ENCODE data around the gene IP6K1. TPM values are rescaled to one million over a fixed set of nuclear protein-coding genes. Genes with fewer than 3 reads are reported as not detected.
A peak's percentile ranks its signal among the peaks of the same experiment; 100 is the strongest.
"Not testable (repeated sequence)": the region's sequence is repeated elsewhere in the genome, so short reads cannot be mapped to it uniquely, and the experiment has no call there.

Gene IP6K1
- 27.1 and 30.2 TPM in 2 replicates for total RNA-seq
- polyA plus RNA-seq (2012) = 38.6 TPM

DNA sequence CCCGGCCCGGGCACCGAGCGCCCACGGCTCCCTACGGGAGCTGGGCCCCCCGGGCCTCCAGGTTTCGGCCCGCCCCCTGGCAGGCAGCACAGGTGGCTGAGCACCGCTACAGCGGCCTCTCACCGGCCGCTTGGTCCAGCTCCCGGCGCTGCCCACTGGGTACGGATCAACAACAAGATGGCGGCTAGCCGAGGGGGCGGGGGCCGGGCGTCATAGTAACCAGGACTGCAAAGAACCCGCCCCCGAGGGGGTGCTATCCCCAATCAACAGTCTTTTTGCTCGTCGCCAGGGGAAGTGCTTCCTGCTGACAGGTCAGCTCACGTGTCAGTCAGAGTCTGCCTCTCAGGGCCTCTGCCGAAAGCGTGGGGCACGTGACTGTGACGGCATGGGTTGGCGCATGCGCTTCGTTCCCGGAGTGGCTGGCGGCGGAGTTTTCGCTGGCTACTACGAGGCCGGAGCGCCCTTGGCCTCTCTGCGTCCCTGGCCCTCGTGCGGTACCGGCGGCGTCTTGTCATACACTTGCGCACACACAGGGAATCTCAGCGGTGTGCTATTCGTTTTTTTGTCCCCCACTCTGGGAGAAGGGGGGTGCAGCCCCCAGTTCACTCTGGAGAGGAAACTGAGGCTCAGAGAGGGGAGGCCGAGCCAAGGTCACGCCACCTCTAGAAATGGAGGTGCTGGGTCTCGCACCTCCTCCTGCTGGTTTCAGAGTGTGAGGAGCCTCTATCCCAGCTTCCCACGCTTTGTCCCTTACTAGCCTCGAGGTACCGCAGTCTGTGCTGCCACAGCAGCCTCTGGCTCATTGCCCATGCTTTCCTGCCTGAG, at the start of gene IP6K1:
Gene IP6K1 (minus strand): TSS at position 186 of the 825 bp plus-strand sequence. CDS start 38,502 bp downstream, outside the sequence.
- DNase-seq (ENCODE audit: low read depth) = peak; percentile 100

DNA sequence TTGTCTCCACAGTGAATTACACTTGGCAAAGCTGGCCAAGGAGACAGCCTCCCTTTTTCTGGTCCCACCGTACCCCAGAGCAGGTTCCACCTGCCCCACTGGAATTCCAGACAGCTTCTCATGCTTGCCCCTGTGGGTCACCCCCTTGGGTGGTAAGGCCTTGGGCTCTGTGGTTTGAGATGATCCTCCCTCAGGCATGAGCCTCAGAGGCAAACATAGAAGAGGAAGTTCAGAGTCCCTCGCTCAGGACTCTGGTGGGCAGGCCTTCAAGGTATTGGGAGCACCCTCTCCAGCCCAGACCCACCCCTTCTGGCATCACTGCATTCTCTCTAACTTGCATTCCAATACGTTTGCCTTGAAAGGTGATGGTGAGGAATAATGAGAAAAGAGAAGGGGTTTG, 45.0 kb upstream of the IP6K1 start:
- DNase-seq (ENCODE audit: low read depth) = no peak

DNA sequence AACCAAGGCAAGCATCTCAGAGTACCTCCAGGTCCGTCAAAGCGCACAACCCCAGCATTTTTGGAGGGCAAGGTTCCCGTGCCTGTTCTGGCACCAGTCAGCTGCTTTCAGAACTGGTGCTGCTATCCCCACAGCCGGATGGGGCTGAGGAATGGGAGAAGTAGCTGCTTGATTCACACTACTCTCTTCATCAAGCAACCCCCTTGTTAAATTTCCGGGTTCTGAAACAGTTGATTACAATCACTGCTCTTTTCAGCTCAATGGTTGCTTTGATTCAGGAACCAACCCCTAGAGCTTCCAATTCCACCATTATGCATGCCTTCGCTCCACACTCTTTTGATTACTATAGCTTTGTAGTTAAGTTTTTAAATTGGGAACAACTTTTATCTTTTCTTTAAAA, 39.7 kb upstream of the IP6K1 start:
- DNase-seq (ENCODE audit: low read depth) = no peak

DNA sequence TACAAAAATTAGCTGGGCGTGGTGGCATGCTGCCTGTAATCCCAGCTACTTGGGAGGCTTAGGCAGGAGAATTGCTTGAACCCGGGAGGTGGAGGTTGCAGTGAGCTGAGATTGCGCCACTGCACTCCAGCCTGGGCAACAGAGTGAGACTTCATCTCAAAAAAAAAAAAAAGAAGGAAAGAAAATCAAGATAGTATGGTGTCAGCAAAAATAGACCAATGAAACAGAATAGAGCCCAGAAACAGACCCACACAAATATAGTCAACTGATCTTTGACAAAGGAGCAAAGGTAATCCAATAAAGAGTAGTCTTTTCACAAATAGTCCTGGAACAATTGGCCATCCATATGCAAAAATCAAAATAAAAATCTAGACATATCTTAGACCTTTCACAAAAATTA, 36.8 kb upstream of the IP6K1 start:
- DNase-seq (ENCODE audit: low read depth) = not testable (repeated sequence)

DNA sequence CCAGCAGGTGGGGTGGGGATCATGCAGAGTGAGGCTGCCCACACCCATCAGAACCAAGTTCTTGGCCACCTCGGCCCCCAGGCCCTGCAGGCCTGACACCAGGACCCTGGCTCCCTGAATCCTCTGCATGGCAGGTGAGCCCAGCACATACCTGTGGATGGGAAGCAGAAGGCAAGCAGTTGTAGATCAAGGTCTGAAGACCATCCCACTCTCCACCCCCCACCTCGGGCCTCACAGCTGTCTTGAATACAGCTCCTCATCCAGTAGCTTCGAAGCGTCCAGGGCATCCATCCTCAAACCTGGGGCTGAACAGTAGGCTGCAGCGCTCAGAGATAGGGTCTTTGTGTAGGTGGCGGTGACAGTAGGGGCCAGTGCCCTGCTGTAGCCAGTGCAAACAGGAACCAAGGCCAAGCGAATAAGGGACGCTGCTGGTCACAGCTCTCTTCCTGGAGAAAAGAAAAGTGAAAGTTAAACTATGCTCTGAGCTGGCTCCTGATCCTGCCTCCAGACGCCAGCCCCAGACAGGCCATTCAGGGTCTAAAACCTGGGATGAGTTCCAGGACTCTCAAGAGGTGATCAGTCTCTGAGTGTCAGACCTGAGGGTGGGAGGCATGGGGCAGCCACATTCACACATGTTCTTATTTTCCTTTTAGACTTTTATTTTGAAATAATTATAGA, 27.3 kb upstream of the IP6K1 start, which contains the start of gene UBA7:
Gene UBA7 (minus strand): TSS at position 457 of the 678 bp plus-strand sequence. CDS start 166 bp downstream, at position 291.
- peak; percentile 57 for DNase-seq (ENCODE audit: low read depth)

DNA sequence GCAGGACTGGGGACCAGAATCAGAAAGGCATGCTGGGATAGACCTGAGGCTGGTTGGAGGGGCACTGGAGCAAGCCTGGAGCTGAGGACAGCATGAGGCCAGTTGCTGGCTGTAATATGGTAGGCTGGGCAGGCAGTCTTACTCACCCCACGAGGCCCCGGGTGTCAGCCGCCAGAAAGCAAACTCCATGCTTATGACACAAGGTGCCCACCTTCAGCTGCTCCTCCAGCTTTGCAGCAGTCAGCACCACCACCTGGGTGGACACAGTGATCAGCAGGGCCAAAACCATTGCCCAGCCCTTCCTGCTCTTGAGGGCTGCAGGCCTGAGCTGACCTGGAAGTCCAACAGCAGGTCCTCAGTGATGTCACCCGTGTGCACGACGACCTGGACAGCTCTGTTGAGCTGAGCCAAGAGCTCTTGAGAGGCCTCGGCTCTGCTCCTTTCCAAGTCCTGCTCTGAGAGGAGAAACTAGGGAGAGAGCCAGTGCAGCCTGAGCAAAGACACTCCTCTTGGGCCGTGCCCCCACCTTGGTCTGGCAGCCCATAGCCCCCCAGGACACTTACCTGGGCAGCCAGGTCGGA, 26.7 kb upstream of the IP6K1 start:
- no peak for DNase-seq (ENCODE audit: low read depth)

DNA sequence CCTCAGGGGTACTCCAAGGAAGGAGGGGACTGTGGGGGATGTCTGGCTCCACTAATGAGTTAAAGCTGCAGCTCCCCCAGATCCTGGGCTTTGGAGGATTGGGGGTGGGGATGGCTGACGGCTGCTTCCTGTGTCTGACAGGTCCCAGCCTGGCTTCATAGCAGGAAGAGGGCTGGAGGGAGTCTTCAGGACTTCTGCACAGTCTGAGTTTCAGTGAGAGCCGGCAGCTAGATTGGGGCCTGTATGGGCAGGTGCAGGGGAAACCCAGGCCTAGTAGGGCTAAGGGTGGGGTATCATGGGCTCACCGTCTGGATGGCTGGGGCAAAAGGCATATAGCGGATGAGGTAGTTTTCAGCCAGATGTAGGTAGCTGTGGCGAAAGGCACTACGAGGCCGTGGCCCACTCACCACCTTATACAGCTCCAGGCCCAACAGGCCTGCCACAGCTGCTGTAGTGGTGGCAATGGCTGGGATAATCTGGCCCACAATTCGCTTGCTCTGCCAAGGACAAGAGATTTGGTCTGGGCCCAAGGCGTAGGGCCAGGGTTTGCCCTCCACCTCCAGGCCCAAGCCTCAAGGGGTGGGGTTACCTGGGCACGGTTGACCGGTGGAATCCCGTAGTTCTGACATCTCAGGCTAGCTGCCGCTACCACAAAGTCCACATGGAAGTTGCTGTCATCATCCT, 21.2 kb upstream of the IP6K1 start:
- DNase-seq (ENCODE audit: low read depth) = no peak

DNA sequence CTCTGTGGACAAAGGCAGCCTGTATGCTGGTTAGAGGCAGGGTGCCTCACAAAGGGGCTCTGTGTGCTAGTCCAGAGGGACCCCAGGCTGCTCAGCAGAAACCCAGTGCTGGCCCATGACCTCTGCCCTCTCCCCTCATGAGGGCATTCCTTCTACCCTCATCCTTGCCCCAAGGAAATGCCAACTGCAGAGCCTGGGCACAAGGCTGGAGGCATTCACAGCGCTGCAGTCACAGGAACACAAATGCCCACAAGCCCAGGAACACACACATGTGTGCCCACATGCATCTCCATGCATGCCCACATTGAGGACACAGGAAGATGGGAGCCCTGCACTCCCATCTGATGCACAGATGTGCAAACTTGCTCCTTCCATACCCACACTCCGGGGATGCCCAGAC, 20.5 kb upstream of the IP6K1 start:
- no peak for DNase-seq (ENCODE audit: low read depth)

DNA sequence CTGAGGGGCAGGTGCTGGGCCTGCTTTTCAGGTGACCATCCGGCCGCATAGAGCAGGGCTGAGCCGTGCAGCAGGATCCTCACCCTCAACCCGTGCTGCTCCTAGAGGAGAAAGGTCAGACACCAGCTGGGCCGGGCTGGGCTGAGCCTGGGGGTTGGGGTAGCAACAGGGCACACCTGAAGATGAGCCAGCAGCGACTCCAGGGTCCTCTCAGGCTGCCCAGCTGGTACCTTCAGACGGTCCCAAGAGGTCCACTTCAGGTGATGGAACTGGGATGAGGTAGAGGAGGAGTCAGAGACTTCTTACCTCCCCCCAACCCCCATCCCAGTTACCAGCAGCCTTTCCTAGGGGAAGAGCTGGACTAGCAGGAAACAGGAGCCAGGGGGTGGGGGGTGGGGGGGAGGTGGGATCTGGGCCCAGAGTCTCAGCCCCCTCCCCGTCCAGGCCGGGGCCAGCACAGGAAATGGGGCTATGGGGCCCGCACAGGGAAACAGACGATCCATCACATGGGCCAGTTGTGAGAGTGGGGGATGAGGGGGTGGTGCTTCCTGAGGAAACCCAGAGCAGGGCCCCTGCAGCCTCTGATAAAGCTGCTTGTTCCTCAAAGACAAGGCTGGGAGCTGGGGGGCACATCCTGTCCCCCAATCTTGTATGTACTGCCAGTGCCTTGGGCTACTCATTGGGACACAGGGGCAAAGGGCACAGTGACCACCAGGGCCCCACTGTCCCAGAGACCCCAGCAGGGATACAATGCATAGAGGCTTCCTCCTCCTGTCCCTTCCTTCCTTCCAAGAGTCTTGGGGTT, 19.8 kb upstream of the IP6K1 start:
- DNase-seq (ENCODE audit: low read depth) = no peak

DNA sequence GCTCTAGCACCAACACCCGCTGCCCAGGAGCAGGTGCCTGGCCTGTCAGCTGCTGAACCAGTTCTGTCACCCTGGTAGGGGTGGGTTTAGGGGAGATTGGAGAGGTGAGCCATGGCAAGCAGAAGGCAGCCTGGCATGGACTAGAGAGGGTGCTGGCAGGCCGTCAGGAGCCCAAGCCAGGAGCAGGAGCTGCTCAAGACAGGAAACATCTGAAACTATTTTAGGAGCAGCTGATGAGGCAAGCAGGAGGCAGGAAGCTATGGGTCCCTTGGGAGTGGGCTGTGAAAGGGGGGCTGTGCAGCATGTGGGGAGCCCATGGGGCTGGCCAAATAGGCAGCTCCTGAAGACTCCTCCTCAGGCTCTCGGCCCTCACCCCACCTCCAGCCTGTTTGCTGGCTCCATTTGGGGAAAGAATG, 19.0 kb upstream of the IP6K1 start:
- DNase-seq (ENCODE audit: low read depth) = peak; percentile 84

DNA sequence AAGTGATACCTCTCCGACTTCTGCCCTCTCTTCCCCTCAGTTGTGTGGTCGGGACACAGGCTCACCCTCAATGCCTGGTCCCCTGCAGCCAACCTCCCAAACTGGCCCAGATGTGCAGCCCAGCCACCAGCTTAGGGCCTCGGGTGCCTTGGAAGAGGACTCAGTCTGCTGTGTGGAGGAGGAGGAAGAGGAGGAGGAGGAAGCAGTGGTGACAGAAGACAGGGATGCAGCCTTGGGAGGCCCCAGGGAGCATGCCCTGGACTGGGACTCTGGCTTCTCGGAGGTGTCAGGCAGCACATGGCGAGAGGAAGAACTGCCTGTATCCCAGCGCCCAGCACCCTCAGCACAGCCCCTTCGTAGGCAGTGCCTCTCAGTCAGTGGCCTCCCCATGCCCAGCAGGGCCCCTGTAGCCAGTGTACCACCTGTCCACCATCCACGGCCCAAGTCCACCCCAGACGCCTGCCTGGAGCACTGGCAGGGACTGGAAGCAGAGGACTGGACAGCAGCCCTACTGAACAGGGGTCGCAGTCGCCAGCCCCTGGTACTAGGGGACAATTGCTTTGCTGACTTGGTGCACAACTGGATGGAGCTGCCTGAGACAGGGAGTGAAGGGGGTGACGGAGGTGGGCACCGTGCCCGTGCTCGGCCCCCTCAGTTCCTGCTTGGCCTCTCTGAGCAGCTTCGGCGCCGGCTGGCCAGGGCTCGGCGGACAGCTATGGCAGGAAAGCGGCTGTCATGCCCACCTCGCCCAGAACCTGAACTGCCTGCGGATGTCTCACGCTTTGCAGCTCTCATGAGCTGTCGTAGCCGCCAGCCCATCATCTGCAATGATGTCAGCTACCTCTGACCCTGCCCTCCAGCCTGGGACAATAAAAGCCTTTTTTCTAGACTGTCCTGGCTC, 18.0 kb upstream of the IP6K1 start:
- no peak for DNase-seq (ENCODE audit: low read depth)

DNA sequence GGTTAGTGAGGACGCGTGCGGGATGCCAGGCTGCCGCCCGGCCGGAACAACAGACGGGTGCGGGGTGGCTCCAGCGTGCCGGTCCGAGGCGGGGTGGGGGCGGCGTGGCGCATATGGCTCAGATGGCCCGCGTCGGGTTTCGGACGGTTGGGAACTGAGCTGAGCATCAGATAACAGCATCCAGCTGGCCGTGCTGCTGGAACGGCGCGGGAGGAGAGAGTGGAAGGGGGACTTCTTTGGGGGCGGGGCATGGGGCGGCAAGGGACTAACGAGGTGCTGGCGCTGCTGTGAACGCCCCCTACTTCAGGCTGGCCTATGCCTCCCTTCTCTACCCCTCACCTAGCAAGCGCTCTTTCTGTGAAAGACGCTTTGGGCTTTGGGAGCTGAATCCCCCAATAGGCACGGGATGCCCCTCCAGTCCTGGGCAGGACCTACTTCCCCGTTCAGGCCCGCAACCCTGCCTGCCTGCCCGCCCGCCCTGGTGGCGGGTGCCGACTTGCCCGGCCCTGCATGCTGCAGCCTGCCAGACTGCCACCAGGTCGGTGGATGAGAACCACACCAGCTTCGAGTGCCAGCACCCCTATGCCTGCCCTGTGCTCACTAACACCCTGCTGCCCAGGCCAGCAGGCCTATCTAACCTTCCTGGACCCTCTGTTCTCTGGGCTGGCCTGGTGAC, 17.3 kb upstream of the IP6K1 start:
- DNase-seq (ENCODE audit: low read depth) = peak; percentile 66

DNA sequence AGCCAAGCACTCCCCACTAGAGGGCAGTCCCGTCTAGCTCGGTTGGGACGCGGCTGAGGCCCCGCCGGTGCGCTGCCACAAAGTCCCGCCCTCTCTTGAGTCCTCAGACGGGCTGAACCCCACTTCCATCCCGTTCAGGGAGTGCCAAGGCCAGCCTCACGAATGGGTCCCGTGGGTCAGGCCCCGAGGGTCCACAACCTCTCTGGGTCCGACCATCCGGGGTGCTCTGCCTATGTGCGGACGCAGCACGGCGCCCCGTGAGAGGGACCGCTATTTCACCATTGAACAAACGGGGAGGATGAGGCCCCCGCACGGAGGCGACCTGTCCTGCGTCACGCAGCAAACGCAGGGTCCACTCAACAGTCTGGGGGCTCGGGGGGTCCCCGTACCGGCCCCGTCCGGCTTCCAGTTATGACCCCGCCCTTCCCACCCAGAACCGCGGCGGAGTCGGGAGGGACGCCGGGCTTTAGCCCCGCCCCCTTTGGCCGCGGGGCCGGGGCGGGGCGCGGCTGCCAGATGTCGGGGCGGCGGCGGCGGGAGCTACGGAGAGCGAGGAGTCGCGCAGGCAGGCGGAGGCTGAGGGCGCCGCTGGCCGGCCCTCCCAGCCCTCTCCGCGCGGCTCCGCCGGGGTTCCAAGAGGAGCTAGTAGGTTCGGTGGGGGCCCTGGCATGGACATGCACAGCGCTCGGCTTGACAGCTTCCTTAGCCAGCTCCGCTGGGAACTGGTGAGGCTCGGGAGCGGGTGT, 16.6 kb upstream of the IP6K1 start, which contains the start of gene INKA1:
Gene INKA1 (plus strand): TSS at position 543 of the 746 bp plus-strand sequence. CDS start 132 bp downstream, at position 675.
- peak; percentile 88 for DNase-seq (ENCODE audit: low read depth)

DNA sequence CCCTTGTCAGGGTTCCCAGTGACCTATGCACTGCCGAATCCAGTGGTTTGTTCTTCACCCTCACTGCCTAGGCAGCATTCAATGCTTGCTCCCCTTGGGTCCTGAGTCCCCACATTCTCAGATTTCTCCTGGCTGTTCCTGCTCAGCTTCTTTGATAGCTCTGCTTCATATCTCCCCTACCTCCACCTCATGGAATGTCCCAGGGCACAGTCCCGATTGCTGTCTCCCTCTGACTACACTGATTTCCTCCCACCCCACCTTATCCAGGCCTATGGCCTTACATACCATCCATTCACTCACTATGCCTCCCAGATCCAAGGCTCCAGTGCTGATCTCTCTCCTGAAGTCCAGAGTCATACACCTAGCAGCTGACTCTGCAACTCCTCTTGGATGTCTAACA, 14.8 kb upstream of the IP6K1 start:
- DNase-seq (ENCODE audit: low read depth) = no peak

DNA sequence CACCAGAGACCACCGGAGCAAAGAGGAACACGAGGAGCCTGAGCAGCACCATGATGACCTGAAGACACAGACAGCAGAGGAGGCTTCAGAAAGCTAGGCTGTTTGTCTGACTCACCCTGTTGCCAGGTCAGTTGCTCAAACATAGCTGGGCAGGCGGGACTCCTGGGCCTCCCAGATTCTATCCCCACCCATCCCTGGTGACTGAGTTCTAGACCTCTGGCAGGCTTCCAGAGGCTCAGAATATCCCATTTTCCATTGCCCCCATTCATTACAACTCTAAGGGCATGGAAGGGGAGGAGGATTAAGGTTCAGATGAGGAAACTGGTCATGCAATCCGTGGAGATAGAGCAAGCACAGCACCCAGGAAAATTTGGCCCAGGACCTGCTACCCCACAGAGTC, 13.4 kb upstream of the IP6K1 start, which contains the start of gene CDHR4:
Gene CDHR4 (minus strand): TSS at position 113 of the 400 bp plus-strand sequence. CDS start 61 bp downstream, at position 52.
- peak; percentile 61 for DNase-seq (ENCODE audit: low read depth)

DNA sequence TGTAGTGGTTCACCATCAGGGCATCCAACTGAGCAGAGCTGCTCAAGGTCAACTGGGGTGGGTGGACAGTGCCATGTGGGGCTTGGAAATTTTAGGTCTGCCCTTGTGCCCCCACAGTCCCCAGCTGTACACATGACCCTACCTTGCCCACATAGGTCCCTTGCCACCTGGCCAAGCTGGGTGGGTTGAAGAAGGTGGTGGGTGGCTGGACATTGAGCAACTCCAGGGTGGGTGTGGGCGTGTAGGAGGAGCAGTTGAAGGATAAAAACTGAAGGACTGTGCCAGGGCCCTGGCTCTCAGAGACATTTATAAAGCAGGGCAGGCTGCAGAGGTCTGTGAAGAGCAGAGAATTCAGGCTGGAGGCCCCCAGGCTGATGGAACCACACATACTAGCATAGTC, 12.8 kb upstream of the IP6K1 start:
- no peak for DNase-seq (ENCODE audit: low read depth)

DNA sequence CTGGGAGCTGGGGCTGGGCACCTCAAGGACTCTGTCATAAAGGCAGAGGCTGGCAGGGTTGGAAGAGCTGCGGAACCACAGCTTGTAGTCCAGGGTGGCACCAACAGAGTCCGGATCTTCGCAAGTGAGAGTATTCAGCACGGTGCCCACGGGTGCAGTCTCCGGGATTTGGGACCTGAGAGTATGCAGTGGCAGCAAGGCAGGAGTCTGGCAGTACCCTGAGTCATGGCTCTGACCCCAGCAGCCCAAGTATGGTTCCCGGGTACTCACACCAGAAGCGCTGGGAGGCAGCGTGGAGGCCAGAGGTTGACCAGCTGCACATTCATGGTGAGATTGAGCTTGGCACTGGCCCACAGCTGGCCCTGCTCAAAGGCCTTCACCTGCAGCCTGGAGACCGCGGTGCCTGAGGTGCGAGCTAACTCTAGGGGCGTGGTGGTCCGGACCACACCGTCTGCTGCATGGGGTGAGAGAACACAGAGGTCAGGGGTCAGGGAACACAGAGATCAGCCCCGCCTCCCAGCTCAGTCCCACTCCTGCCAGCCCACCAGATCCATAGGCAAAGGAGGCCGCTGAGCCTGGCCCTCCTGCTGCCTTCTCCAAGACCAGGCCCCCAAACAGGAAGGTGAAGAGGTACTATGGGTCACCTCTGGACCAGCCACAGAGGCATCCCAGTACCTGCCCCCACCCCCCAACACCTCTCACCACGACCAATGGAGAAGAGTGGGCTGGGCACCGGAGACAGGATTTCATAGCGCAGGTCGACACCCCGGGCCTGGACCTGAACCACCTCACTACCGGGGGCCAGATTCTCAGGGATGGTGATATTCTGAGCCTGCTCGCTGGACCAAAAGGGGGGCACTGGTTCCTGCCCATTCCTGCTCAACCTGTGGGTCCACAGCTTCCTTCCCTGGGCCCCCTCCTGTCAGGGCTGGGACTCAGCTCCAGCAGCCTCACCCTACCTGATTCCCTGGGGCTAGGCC, 8.9 kb upstream of the IP6K1 start:
- no peak for DNase-seq (ENCODE audit: low read depth)
